HCT116 (cell line): ENCODE measurements around the gene PACSIN2. TPM values are rescaled to one million over a fixed set of nuclear protein-coding genes. Genes with fewer than 3 reads are reported as not detected.

ENCODE experiments used
- ATAC-seq: fragments of 200-7000 bp; cut with Tn5 transposase; 2 replicates; pipeline ENCODE4 v1.9.1; 2020; ENCODE audit warnings: mild to moderate bottlenecking, moderate library complexity
- BruUV-seq: library from RNA; stranded (reverse); fragments of 400-500 nt; replicated peaks from 2 replicates; lab custom pipeline; 2021; lab: Mats Ljungman, UMichigan
- CTCF ChIA-PET: fragments of 300-600 bp; sonication (Branson Sonifier 250); formaldehyde crosslinking; loops from one replicate; lab custom pipeline; 2021; ENCODE audit warnings: antibody characterized with exemption; lab: Charles Lee
- POLR2A ChIA-PET: fragments of 300-600, 350-600 bp; sonication (Branson Sonifier 250); formaldehyde crosslinking; loops from one replicate; lab custom pipeline; 2021; ENCODE audit warnings: antibody characterized with exemption; lab: Charles Lee
- RAD21 ChIA-PET, 2 experiments: fragments of 300-600 bp; sonication (Branson Sonifier 250); formaldehyde crosslinking; loops; one replicate each; lab custom pipeline; 2023; ENCODE audit warnings: low total read pairs in 2 of 2; ENCODE audit not compliant: uncharacterized antibody in 2 of 2, unreplicated experiment in 2 of 2, low non-redundant PET in 1 of 2; lab: Charles Lee
- DNase-seq: peaks from one replicate; pipeline ENCODE4 v3.0.0-alpha.2; 2010; ENCODE audit warnings: low read depth, low spot score
- H2AFZ ChIP-seq: fragments of 200-600 bp; shearing (Covaris generic), sonication (generic); 2 replicates; pipeline ENCODE4 v1.6.1; 2017; ENCODE audit warnings: low read depth, mixed run types, mixed read lengths, antibody characterized with exemption, low read length; ENCODE audit not compliant: poor library complexity, severe bottlenecking
- H3K27ac ChIP-seq: 2 replicates; pipeline ENCODE4 v1.5.1; 2012; ENCODE audit warnings: low read depth, low read length
- H3K27me3 ChIP-seq: fragments of 200-600 bp; sonication (generic); 2 replicates; pipeline ENCODE4 v1.6.1; 2016; ENCODE audit warnings: mixed run types, low read length, mixed read lengths; ENCODE audit not compliant: insufficient read depth
- H3K36me3 ChIP-seq, 2 experiments: fragments of 200-500 bp in 1 of 2; fragments of 200-600 bp in 1 of 2; sonication (Bioruptor generic) in 1 of 2; sonication (generic) in 1 of 2; 2 replicates each; pipeline versions ENCODE4 v1.5.1 to v1.6.1; 2014 to 2016; ENCODE audit warnings: low read length in 2 of 2, inconsistent platforms in 1 of 2, mixed read lengths in 1 of 2, mixed run types in 1 of 2; ENCODE audit not compliant: insufficient read depth in 2 of 2, control insufficient read depth in 1 of 2
- H3K4me1 ChIP-seq, 2 experiments: fragments of 200-600 bp in 1 of 2; sonication (generic) in 1 of 2; 2 replicates each; pipeline versions ENCODE4 v1.5.1 to v1.6.1; 2012 to 2017; ENCODE audit warnings: low read length in 2 of 2, inconsistent platforms in 1 of 2, mild to moderate bottlenecking in 1 of 2, mixed read lengths in 1 of 2, mixed run types in 1 of 2, moderate library complexity in 1 of 2; ENCODE audit not compliant: insufficient read depth in 2 of 2, control insufficient read depth in 1 of 2
- H3K4me2 ChIP-seq: fragments of 200-600 bp; sonication (generic); 2 replicates; pipeline ENCODE4 v1.6.1; 2017; ENCODE audit warnings: mixed run types, low read length, mixed read lengths
- H3K4me3 ChIP-seq, 2 experiments: fragments of 200-600 bp in 1 of 2; sonication (generic) in 1 of 2; replicated peaks in 1 of 2; 2 replicates each; pipeline ENCODE4 v1.5.1; 2011 to 2016; ENCODE audit warnings: low read length in 2 of 2, control low read depth in 1 of 2, low read depth in 1 of 2, mild to moderate bottlenecking in 1 of 2, mixed read lengths in 1 of 2, mixed run types in 1 of 2
- H3K79me2 ChIP-seq: fragments of 200-600 bp; sonication (generic); 2 replicates; pipeline ENCODE4 v1.6.1; 2017; ENCODE audit warnings: mild to moderate bottlenecking, mixed run types, low read length, moderate library complexity, mixed read lengths; ENCODE audit not compliant: insufficient read depth
- H3K9ac ChIP-seq: fragments of 200-600 bp; sonication (generic); 2 replicates; pipeline ENCODE4 v1.6.1; 2016; ENCODE audit warnings: low read length, mixed read lengths
- H3K9me2 ChIP-seq: fragments of 200-600 bp; sonication (generic), shearing (Covaris generic); 2 replicates; pipeline ENCODE4 v1.6.1; 2017; ENCODE audit warnings: mixed run types, mild to moderate bottlenecking, moderate library complexity; ENCODE audit not compliant: insufficient read depth
- H3K9me3 ChIP-seq, 2 experiments: fragments of 200-500 bp in 1 of 2; fragments of 200-600 bp in 1 of 2; sonication (Bioruptor generic) in 1 of 2; sonication (generic) in 1 of 2; 2 replicates each; pipeline ENCODE4 v1.6.1; 2014 to 2017; ENCODE audit warnings: low read length in 2 of 2, mixed read lengths in 2 of 2, inconsistent platforms in 1 of 2, low read depth in 1 of 2, mild to moderate bottlenecking in 1 of 2, mixed run types in 1 of 2, moderate library complexity in 1 of 2; ENCODE audit not compliant: control insufficient read depth in 1 of 2, insufficient read depth in 1 of 2
- H4K20me1 ChIP-seq: fragments of 200-600 bp; sonication (generic), shearing (Covaris generic); 2 replicates; pipeline ENCODE4 v1.6.1; 2017; ENCODE audit warnings: mixed run types, mild to moderate bottlenecking, moderate library complexity; ENCODE audit not compliant: insufficient read depth
- ATF3 ChIP-seq: IDR thresholded peaks from 2 replicates; pipeline ENCODE4 v1.6.1; 2012
- CBX3 ChIP-seq: IDR thresholded peaks from 2 replicates; pipeline ENCODE4 v1.6.1; 2012; ENCODE audit warnings: low read depth
- ELF1 ChIP-seq: IDR thresholded peaks from 2 replicates; pipeline ENCODE4 v1.6.1; 2012; ENCODE audit warnings: low read depth, borderline replicate concordance
- EZH2 ChIP-seq: fragments of 200-600 bp; sonication (generic); IDR thresholded peaks from 2 replicates; pipeline ENCODE4 v1.6.1; 2017; ENCODE audit warnings: antibody characterized with exemption, mixed run types
- EZH2phosphoT487 ChIP-seq: fragments of 200-600 bp; IDR thresholded peaks from 2 replicates; pipeline ENCODE4 v1.6.1; 2018; ENCODE audit warnings: antibody characterized with exemption, borderline replicate concordance
- FOSL1 ChIP-seq: IDR thresholded peaks from 2 replicates; pipeline ENCODE4 v1.6.1; 2012; ENCODE audit warnings: low read depth
- JUND ChIP-seq: IDR thresholded peaks from 2 replicates; pipeline ENCODE4 v1.6.1; 2012
- POLR2A ChIP-seq: IDR thresholded peaks from 2 replicates; pipeline ENCODE4 v1.7.0; 2011; ENCODE audit warnings: borderline replicate concordance; ENCODE audit not compliant: insufficient read depth, insufficient read length; ENCODE audit errors: extremely low read depth
- POLR2AphosphoS5 ChIP-seq: IDR thresholded peaks from 2 replicates; pipeline ENCODE4 v1.6.1; 2011; ENCODE audit warnings: mild to moderate bottlenecking, low read depth, low read length, moderate library complexity
- RAD21 ChIP-seq: IDR thresholded peaks from 2 replicates; pipeline ENCODE4 v1.6.1; 2012; ENCODE audit warnings: low read depth, mild to moderate bottlenecking
- REST ChIP-seq: IDR thresholded peaks from 2 replicates; pipeline ENCODE4 v1.6.1; 2012; ENCODE audit warnings: low read depth
- SIN3A ChIP-seq: IDR thresholded peaks from 2 replicates; pipeline ENCODE4 v1.6.1; 2012; ENCODE audit warnings: low read depth
- SP1 ChIP-seq: IDR thresholded peaks from 2 replicates; pipeline ENCODE4 v1.6.1; 2012; ENCODE audit warnings: low read depth
- SRF ChIP-seq: IDR thresholded peaks from 2 replicates; pipeline ENCODE4 v1.6.1; 2012; ENCODE audit warnings: low read depth
- TCF7L2 ChIP-seq: IDR thresholded peaks from 2 replicates; pipeline ENCODE4 v1.7.0; 2011; ENCODE audit warnings: borderline replicate concordance, inconsistent platforms; ENCODE audit not compliant: insufficient read depth, insufficient read length; ENCODE audit errors: extremely low read depth
- ZBTB33 ChIP-seq: IDR thresholded peaks from 2 replicates; pipeline ENCODE4 v1.6.1; 2011; ENCODE audit warnings: mild to moderate bottlenecking, low read length, moderate library complexity; ENCODE audit not compliant: insufficient replicate concordance; ENCODE audit errors: extremely low read depth
- ZFX ChIP-seq: fragments of 450-650 bp; IDR thresholded peaks from 2 replicates; pipeline ENCODE4 v1.6.1; 2017
- ZNF274 ChIP-seq: fragments of 200-500 bp; sonication (Bioruptor generic); IDR thresholded peaks from 2 replicates; pipeline ENCODE4 v1.6.1; 2014; ENCODE audit warnings: mild to moderate bottlenecking, low read depth, low read length, inconsistent platforms
- intact Hi-C: fragments of 100-400 bp; cut with micrococcal nuclease; formaldehyde crosslinking; loops from 2 replicates; pipeline ENCODE4 v1.10.0; 2022
- total RNA-seq: library from RNA; stranded (reverse); gene quantifications from one replicate; pipeline ENCODE4 v1.2.1, GENCODE V29; 2021; ENCODE audit not compliant: unreplicated experiment
- TF ChIP-seq, protein P1 (sequence below): IDR thresholded peaks from 2 replicates; pipeline ENCODE4 v1.6.1; 2012

Gene PACSIN2
- total RNA-seq, 1 experiment from 2014 or later = 48.2 TPM

DNA sequence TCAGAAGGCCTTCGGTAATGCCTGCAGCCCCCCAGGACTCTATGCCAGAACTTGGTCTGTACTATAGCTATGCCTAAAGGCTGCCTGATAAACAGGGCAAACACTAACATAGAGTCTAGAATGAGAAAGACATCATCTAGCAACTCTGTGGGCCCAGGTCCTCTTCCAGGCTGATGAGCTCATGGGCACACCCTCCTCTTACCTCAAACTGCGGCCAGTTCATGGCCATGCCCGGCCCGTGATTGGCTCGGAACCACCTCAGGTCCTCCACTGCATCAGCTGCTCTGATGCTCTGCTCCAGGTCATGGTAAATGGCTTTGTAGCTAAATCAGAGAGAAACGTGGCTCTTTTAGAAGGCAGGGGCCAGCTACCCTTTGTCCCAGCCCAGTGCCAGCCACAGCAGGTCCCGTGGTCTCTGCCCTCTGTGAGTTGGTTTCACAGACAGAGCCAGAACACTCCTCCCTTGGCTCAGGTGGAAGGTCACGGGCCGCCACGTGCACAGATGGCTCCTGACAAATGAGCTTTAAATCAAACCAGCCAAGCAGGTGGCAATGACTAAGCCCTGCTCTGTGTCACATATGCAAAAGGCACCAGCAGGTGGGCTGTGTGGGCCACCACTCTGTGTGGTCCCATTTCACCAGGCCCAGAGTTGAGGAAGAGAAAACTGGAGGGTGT lies 132.8 kb downstream of the PACSIN2 start:
- intact Hi-C loops = no loop called here
- ChIA-PET CTCF (no interaction called here), POLR2A (no interaction called here), RAD21 (no interaction called here)
- Histone ChIP-seq H3K79me2 (no peaks in the 10 kb centered on the region), H3K36me3 (peaks cover 7 to 25% of the 10 kb centered on the region in 2 experiments; a peak in 3 of 4 replicates), H4K20me1 (no peaks in the 10 kb centered on the region), H3K9me3 (no peaks in the 10 kb centered on the region), H3K4me3 (no peak overlapping the region), H3K4me2 (no peak overlapping the region), H2AFZ (no peak overlapping the region), H3K9ac (no peak overlapping the region), H3K27me3 (no peaks in the 10 kb centered on the region), H3K9me2 (no peaks in the 10 kb centered on the region), H3K27ac (no peak overlapping the region), H3K4me1 (no peaks in the 10 kb centered on the region)
- DNase-seq = no peak
- no TSS peak for BruUV-seq
- TF ChIP-seq ATF3 (no peak), ZFX (no peak), SRF (no peak), REST (no peak), EZH2 (no peak), POLR2A (no peak), FOSL1 (no peak), ZBTB33 (no peak), TCF7L2 (no peak), SP1 (no peak), ELF1 (no peak), JUND (no peak), EZH2phosphoT487 (no peak), ZNF274 (no peak), RAD21 (no peak), SIN3A (no peak), CBX3 (no peak), POLR2AphosphoS5 (no peak)
- TF ChIP-seq, protein P1, sequence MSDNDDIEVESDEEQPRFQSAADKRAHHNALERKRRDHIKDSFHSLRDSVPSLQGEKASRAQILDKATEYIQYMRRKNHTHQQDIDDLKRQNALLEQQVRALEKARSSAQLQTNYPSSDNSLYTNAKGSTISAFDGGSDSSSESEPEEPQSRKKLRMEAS = no peak
- no peak; the same call in 1 of the 2 replicates for ATAC-seq
